HG02642 (cell line): ENCODE measurements around the gene RTF1.

Source experiments
- ATAC-seq: cut with Tn5 transposase; IDR thresholded peaks from one replicate; pipeline ENCODE4 v1.9.1; 2021; ENCODE audit warnings: mild to moderate bottlenecking; ENCODE audit not compliant: unreplicated experiment, poor library complexity

Gene RTF1

GRCh38 chr15:41502795-41503668 is 86.1 kb downstream of the RTF1 start:
- no peak for ATAC-seq

GRCh38 chr15:41503669-41504010 is 86.7 kb downstream of the RTF1 start:
- no peak for ATAC-seq

DNA sequence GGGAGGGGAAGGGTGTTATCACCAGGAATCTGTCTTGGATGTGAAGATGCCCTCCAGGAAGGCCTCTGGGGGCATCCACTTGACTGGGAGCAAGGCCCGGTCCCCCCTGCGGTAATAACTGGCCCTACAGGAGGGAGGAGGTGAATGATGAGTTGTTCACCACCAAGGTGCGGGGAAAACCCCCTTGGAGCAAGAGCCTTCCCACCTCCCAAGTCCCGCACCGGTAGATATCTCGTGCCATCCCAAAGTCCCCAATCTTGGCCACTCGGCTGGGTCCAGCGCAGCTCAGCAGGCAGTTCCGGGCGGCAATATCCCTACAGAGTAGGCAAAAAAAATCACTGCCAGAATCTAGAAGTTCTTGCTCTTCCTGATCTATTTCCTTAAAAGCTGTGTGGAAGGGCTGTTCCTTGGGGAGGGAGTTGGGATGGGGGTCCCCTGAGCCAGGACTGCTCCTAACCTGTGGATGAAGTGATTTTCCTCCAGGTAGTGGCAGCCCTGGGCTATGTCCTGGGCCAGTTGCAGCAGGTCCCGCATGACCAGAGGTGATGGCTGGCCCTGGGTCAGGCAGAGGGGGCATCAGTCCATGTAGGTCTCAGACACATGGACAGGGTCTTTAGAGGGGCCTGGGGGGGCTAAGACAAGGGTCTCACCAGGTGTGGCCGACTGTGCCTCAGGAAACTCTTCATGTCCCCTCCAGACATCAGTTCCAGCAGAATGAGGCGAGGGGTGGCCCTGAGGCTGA is 88.0 kb downstream of the RTF1 start:
- ATAC-seq = no peak

- ATAC-seq = no peak
Observed at GRCh38 chr15:41505776-41506175, 88.9 kb downstream of the RTF1 start.

DNA sequence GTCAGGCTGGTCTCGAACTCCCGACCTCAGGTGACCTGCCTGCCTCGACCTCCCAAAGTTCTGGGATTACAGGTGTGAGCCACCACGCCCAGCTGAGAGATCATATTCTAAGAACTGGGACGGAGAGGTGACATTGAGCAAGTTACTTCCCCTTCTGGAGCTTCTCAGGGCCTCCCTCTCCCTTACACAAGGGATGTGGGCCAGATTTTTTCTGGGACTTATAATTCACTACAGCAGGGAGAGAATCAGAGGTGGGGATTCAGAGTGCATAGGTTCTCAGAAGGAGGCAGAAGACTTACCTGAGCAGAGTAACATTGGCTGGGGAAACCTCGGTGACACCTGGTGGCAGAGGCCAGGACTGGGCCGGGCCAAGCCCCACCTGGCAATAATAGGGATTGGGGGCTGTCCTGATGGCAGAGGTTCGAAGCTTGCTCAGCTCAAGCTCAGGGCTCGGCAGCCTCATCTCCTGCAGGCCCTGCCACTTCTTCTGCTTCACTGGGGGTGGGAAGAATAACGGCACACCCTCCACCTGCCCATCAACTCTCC is 90.0 kb downstream of the RTF1 start:
- no peak for ATAC-seq

GRCh38 chr15:41507820-41508290 is 91.0 kb downstream of the RTF1 start:
- ATAC-seq = no peak

GRCh38 chr15:41510728-41511127 is 93.8 kb downstream of the RTF1 start:
- no peak for ATAC-seq

DNA sequence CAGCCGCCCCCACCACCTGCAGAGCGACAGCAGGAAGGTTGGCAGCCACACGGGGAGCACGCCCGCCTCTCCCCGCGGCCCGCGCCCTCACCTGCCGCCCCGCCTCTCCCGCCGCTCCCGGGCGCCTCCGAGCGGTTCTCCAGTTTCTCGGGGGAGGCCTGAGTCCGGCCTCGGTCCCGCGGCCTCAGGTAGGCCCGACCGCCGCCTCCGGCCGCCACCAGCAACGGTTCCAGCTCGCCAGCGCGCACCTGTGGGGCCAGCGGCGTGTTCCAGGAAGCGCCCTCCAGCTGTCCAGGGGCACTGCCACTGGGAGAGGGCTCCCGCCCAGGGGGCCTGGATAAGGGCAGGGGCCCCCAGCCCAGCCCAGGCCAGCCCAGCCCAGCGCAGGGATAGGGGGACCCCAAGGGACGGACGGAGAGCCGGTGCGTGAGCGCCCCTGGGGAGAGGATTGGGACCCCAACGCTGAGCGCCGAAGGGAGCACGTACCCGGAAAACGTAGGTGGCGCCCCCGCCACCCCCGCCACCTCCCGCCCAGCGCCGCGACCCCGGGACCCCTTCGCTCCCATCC is 94.5 kb downstream of the RTF1 start:
- no peak for ATAC-seq

- ATAC-seq = no peak
Observed at GRCh38 chr15:41511899-41512369, 95.0 kb downstream of the RTF1 start.

DNA sequence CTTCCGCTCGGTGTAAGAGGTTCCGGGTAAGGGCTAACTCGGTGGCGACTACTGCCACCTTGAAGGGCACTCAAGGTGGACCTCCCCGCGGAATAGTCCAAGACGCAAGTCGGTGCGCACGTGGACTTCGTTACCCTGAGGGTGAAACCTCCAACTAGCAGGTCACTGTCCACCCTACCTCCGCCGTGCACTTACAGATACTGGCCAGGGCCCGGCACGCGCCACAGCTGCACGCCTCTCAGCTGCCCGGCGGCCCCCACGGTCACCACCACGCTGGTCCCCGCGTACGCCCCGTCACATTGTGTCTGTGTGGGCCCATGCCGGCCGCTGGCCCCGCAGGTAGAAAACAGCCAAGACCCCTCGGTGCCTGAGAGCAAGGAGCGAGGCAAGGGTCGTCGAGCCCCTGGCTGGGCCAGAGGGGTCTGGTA is 95.6 kb downstream of the RTF1 start:
- ATAC-seq = no peak

GRCh38 chr15:41512940-41513505 is 96.1 kb downstream of the RTF1 start:
- ATAC-seq = no peak

GRCh38 chr15:41513506-41514227 is 96.8 kb downstream of the RTF1 start, which contains the start of gene LTK:
LTK (minus strand) TSS chr15:41513827; CDS start chr15:41513709, 118 bp downstream.
- ATAC-seq = no peak

DNA sequence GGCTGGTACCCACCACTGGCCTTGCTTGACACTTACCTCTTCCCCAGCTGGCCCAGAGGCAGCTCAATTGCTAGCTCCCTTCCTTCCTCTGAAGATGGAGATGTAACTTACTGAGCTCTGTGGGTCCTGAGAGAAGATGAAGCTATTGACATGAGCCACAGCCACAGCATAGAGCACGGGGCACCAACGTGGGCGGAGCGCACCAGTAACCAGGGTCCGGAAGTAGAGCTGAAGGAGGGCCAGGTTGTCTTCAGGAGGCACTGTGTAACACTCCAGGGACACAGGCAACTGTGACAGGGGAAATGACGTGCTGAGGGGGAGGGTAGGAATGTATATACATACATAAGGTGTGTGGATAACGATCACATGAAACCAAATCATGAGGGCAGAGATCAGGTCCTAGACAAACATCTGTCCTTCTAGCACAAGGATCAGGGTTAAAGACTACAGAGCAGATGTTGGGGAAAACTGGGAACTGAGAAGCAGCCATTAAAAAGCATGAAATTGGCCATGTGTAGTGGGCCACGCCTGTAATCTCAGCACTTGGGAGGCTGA is 101.1 kb downstream of the RTF1 start:
- ATAC-seq = no peak

DNA sequence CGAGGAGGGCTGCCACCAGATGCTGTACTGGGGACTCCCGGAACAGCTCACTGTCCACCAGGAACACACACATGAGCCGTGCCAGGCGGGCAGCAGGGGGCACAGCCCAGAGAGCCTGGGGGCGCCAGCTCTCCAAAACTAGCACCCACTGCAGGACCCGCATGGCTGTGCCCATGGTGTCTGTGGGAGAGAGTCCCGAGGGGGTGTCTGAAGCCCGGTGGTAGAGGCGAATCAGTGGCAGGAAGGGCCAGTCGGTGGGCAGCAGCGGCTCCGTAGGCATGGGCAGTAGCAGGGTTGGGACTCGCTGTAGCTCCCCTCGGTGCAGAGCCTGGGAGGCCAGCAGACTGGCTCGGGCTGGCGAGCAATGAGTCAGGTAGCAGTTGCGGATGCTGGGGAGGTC is 103.7 kb downstream of the RTF1 start:
- ATAC-seq = no peak

GRCh38 chr15:41521614-41522013 is 104.7 kb downstream of the RTF1 start:
- no peak for ATAC-seq

- ATAC-seq = no peak
Observed at GRCh38 chr15:41523097-41523496, 106.2 kb downstream of the RTF1 start.

DNA sequence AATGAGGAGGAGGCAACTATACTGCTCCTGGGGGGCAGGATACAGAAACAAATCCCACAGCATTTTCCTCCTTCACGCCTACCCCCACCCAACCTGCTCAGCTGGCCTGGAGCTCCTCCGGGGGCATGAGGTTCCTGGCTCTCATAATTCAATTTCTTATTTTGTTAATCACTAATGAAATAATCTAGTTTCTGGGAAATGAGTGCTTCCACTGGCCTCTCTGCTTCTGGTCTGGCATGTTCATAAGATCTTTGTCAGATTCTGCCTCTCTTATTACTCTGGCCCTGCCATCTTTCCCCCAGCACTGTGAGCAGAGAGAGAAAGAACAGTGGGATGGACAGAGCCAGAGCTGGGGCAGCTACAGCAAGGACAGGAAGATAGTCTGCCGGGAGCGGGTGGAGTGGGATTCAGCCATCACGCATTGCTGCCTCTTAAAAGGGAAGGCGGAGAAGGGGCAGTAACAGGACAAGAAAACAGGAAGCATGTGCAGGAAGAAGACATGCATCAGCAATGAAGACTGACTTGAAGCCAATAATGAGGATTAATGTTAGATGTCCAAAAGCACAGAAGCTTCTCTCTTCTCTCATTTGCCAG is 113.6 kb downstream of the RTF1 start:
- no peak for ATAC-seq
